Ascending aorta (tissue), 2 donors: ENCODE data around the gene ADAMTS2. TPM values are rescaled to one million over a fixed set of nuclear protein-coding genes. Genes with fewer than 3 reads are reported as not detected.

Experiments used
- DNase-seq, 2 donors: peaks; one replicate each; pipeline ENCODE4 v3.0.0-alpha.2; 2019; ENCODE audit warnings: low spot score in 2 of 2
- H3K27ac ChIP-seq, 2 donors: fragments of 200-600 bp; sonication (generic); one replicate each; pipeline ENCODE4 v1.5.1; 2016 to 2017; ENCODE audit warnings: mild to moderate bottlenecking in 1 of 2
- H3K27me3 ChIP-seq: fragments of 200-600 bp; sonication (generic); one replicate; pipeline ENCODE4 v1.5.1; 2017
- H3K36me3 ChIP-seq, 2 donors: fragments of 200-600 bp; sonication (generic); one replicate each; pipeline ENCODE4 v1.5.1; 2016
- H3K4me1 ChIP-seq, 2 donors: fragments of 200-600 bp; sonication (generic); one replicate each; pipeline ENCODE4 v1.5.1; 2016 to 2017; ENCODE audit warnings: mild to moderate bottlenecking in 1 of 2
- H3K4me3 ChIP-seq, 2 donors: fragments of 200-600 bp; sonication (generic); one replicate each; pipeline ENCODE4 v1.5.1; 2016 to 2017; ENCODE audit warnings: mild to moderate bottlenecking in 1 of 2
- H3K9me3 ChIP-seq, 2 donors: fragments of 200-600 bp; sonication (generic); one replicate each; pipeline ENCODE4 v1.5.1; 2016
- CTCF ChIP-seq, 3 experiments: fragments of 200-600 bp in 2 of 3; fragments of 450-650 bp in 1 of 3; sonication (generic) in 2 of 3; IDR thresholded peaks; one replicate each; pipeline ENCODE4 v1.5.1; 2016 to 2019; ENCODE audit warnings: antibody characterized with exemption in 3 of 3, mild to moderate bottlenecking in 1 of 3, moderate library complexity in 1 of 3
- intact Hi-C: fragments of 100-400 bp; cut with DNase I; formaldehyde crosslinking; loops from one replicate; pipeline ENCODE4 v1.15.1; 2023
- total RNA-seq: library from RNA; depleted of rRNA; stranded (reverse); fragments of >200 nt; gene quantifications from one replicate; pipeline ENCODE4 v1.1.0, GENCODE V29; 2016

Gene ADAMTS2
- total RNA-seq: 51.0 TPM

- peak within 1 kb of the TSS; percentile 60 to 64 for H3K27ac ChIP-seq
- H3K36me3 ChIP-seq: no peaks in the 10 kb centered on the region
- intact Hi-C loops: loop anchor here (1.0 to 10.0 kb wide), 4 partner anchors 31 to 175 kb away; no protein-coding TSS in a partner anchor
- peak in 1 of 2 donors; percentile 75 for DNase-seq
- H3K4me3 ChIP-seq: peak within 1 kb of the TSS; percentile 72 to 80
- H3K4me1 ChIP-seq: peaks cover 6 to 15% of the 10 kb centered on the region in 2 donors
- H3K9me3 ChIP-seq: no peaks in the 10 kb centered on the region
- no peaks in the 10 kb centered on the region for H3K27me3 ChIP-seq
- TF ChIP-seq CTCF (IDR thresholded peaks at IDR 0.05): peak in 1 of 3 experiments; percentile 9
These were observed at the start of gene ADAMTS2 for GRCh38 chr5:179345433-179346321. Gene ADAMTS2, minus strand, starts transcription at chr5:179345461. Its CDS starts 133 bp downstream, at chr5:179345328.

- TF ChIP-seq CTCF (IDR thresholded peaks at IDR 0.05): no peak
- H3K27me3 ChIP-seq: no peaks in the 10 kb centered on the region
- intact Hi-C loops: no loop called here
- DNase-seq: no peak
- H3K27ac ChIP-seq: no peak overlapping the region
- peaks cover 12 to 38% of the 10 kb centered on the region in 2 donors for H3K9me3 ChIP-seq
- no peaks in the 10 kb centered on the region for H3K4me1 ChIP-seq
- H3K36me3 ChIP-seq: no peaks in the 10 kb centered on the region
- no peak overlapping the region for H3K4me3 ChIP-seq
These were observed 47.8 kb upstream of the ADAMTS2 start for GRCh38 chr5:179393078-179393477.

- H3K9me3 ChIP-seq: peaks cover 12 to 30% of the 10 kb centered on the region in 2 donors
- H3K4me1 ChIP-seq: no peaks in the 10 kb centered on the region
- H3K27ac ChIP-seq: no peak overlapping the region
- no peaks in the 10 kb centered on the region for H3K27me3 ChIP-seq
- intact Hi-C loops: no loop called here
- H3K4me3 ChIP-seq: no peak overlapping the region
- no peaks in the 10 kb centered on the region for H3K36me3 ChIP-seq
- DNase-seq: no peak
- no peak for TF ChIP-seq CTCF (IDR thresholded peaks at IDR 0.05)
These were observed 42.2 kb upstream of the ADAMTS2 start for GRCh38 chr5:179387151-179388110.

- no peak for DNase-seq
- no peak overlapping the region for H3K27ac ChIP-seq
- no peaks in the 10 kb centered on the region for H3K27me3 ChIP-seq
- intact Hi-C loops: no loop called here
- peaks cover 8 to 16% of the 10 kb centered on the region in 2 donors for H3K9me3 ChIP-seq
- H3K4me1 ChIP-seq: no peaks in the 10 kb centered on the region
- H3K4me3 ChIP-seq: no peak overlapping the region
- no peak for TF ChIP-seq CTCF (IDR thresholded peaks at IDR 0.05)
- H3K36me3 ChIP-seq: no peaks in the 10 kb centered on the region
These were observed 40.7 kb upstream of the ADAMTS2 start for GRCh38 chr5:179385914-179386313.

GRCh38 chr5:179382486-179382885 lies 37.2 kb upstream of the ADAMTS2 start:
- H3K9me3 ChIP-seq: no peaks in the 10 kb centered on the region

More at GRCh38 chr5:179382486-179382885, 37.2 kb upstream of the ADAMTS2 start:
- intact Hi-C loops: no loop called here
- H3K4me3 ChIP-seq: no peak overlapping the region
- H3K27me3 ChIP-seq: no peaks in the 10 kb centered on the region
- no peaks in the 10 kb centered on the region for H3K36me3 ChIP-seq
- H3K27ac ChIP-seq: no peak overlapping the region
- no peaks in the 10 kb centered on the region for H3K4me1 ChIP-seq
- no peak for TF ChIP-seq CTCF (IDR thresholded peaks at IDR 0.05)
- no peak for DNase-seq
